K562 (cell line): ENCODE data around the gene SMAD7. TPM values are rescaled to one million over a fixed set of nuclear protein-coding genes. Genes with fewer than 3 reads are reported as not detected.
A peak's percentile ranks its signal among the peaks of the same experiment; 100 is the strongest.

Source experiments
- ATAC-seq: fragments of 200-7000 bp; cut with Tn5 transposase; 3 replicates; pipeline ENCODE4 v1.9.1; 2020; ENCODE audit warnings: moderate library complexity
- BruUV-seq: library from RNA; stranded (reverse); fragments of 400-500 nt; replicated peaks from 2 replicates; lab custom pipeline; 2021; lab: Mats Ljungman, UMichigan
- CTCF ChIA-PET: fragments of 300-600 bp; formaldehyde crosslinking; extraction: SDS; loops from one replicate; lab custom pipeline; 2021; ENCODE audit warnings: low intra/inter-chr PET ratio; lab: Yijun Ruan, JAX
- POLR2A ChIA-PET: fragments of 300-600, 350-650 bp; sonication (Branson Sonifier 250); formaldehyde crosslinking; extraction: SDS; loops from one replicate; lab custom pipeline; 2021; ENCODE audit warnings: antibody characterized with exemption, inconsistent platforms; lab: Yijun Ruan, JAX
- DNase-seq, 4 experiments: peaks; one replicate each; pipeline versions ENCODE4 v3.0.0 to v3.0.0-alpha.2; 2011 to 2018; ENCODE audit warnings: low spot score in 3 of 4, mixed read lengths in 3 of 4; ENCODE audit errors: extremely low read depth in 1 of 4
- FAIRE-seq: peaks from 2 replicates; lab custom pipeline; 2011; peaks lifted over from hg19 to GRCh38; lab: Jason Lieb, UNC
- H2AFZ ChIP-seq: 2 replicates; pipeline ENCODE4 v1.6.0; 2011; ENCODE audit warnings: low read depth, low read length, control low read depth, inconsistent platforms
- H3K27ac ChIP-seq: fragments of 200-600 bp; 3 replicates; pipeline ENCODE4 v1.8.0; 2011; ENCODE audit warnings: low read depth, mild to moderate bottlenecking, control low read depth, inconsistent platforms, low read length, moderate library complexity, mixed read lengths; ENCODE audit errors: extremely low read depth
- H3K27me3 ChIP-seq, 2 experiments: fragments of 300-600 bp in 1 of 2; 2 replicates in 1 of 2; 3 replicates in 1 of 2; pipeline versions ENCODE4 v1.6.0 to v1.8.0; 2011; ENCODE audit warnings: inconsistent platforms in 2 of 2, low read length in 2 of 2, mild to moderate bottlenecking in 1 of 2, mixed read lengths in 1 of 2, moderate library complexity in 1 of 2; ENCODE audit not compliant: control insufficient read depth in 2 of 2, insufficient read depth in 2 of 2
- H3K36me3 ChIP-seq: fragments of 300-600 bp; 3 replicates; pipeline ENCODE4 v1.8.0; 2011; ENCODE audit warnings: mild to moderate bottlenecking, low read length, inconsistent platforms; ENCODE audit not compliant: control insufficient read depth, insufficient read depth
- H3K4me1 ChIP-seq, 2 experiments: fragments of 200-600 bp in 1 of 2; replicated peaks in 1 of 2; 2 replicates in 1 of 2; 3 replicates in 1 of 2; pipeline versions ENCODE4 v1.5.1 to v1.8.0; 2011; ENCODE audit warnings: inconsistent platforms in 2 of 2, low read length in 2 of 2, mild to moderate bottlenecking in 1 of 2, mixed read lengths in 1 of 2, moderate library complexity in 1 of 2; ENCODE audit not compliant: control insufficient read depth in 2 of 2, insufficient read depth in 2 of 2
- H3K4me2 ChIP-seq: 2 replicates; pipeline ENCODE4 v1.6.1; 2011; ENCODE audit warnings: low read length, control low read depth, inconsistent platforms, mixed read lengths; ENCODE audit not compliant: insufficient read depth
- H3K4me3 ChIP-seq: fragments of 200-600 bp; sonication (generic), shearing (Covaris generic); 2 replicates; pipeline ENCODE4 v1.5.1; 2016; ENCODE audit warnings: control low read depth, inconsistent platforms
- H3K79me2 ChIP-seq: fragments of 200-600 bp; 3 replicates; pipeline ENCODE4 v1.8.0; 2011; ENCODE audit warnings: low read length, inconsistent platforms; ENCODE audit not compliant: control insufficient read depth, insufficient read depth
- H3K9ac ChIP-seq, 2 experiments: 2 replicates each; pipeline versions ENCODE4 v1.6.0 to v1.6.1; 2011; ENCODE audit warnings: low read depth in 2 of 2, low read length in 2 of 2, control low read depth in 1 of 2, inconsistent platforms in 1 of 2, mild to moderate bottlenecking in 1 of 2, mixed read lengths in 1 of 2; ENCODE audit not compliant: insufficient read depth in 1 of 2
- H3K9me1 ChIP-seq: one replicate; pipeline ENCODE4 v1.6.0; 2011; ENCODE audit warnings: inconsistent platforms, mild to moderate bottlenecking, low read length, moderate library complexity; ENCODE audit not compliant: control insufficient read depth, insufficient read depth
- H3K9me3 ChIP-seq: replicated peaks from 2 replicates; pipeline ENCODE4 v1.5.1; 2011; ENCODE audit warnings: low read depth, low read length, inconsistent platforms; ENCODE audit not compliant: control insufficient read depth, insufficient read depth
- H4K20me1 ChIP-seq: replicated peaks from 2 replicates; pipeline ENCODE4 v1.6.1; 2011; ENCODE audit warnings: low read length, inconsistent platforms, mixed read lengths; ENCODE audit not compliant: control insufficient read depth, insufficient read depth
- BCOR ChIP-seq: fragments of 450-650 bp; IDR thresholded peaks from 2 replicates; pipeline ENCODE4 v1.6.1; 2016
- CCNT2 ChIP-seq: IDR thresholded peaks from 2 replicates; pipeline ENCODE4 v1.6.1; 2011; ENCODE audit warnings: borderline replicate concordance, low read depth, mild to moderate bottlenecking, moderate library complexity, mixed read lengths, low read length; ENCODE audit not compliant: insufficient read length; ENCODE audit errors: extremely low read depth
- HNRNPK ChIP-seq: fragments of 200-400 bp; formaldehyde crosslinking; IDR thresholded peaks from one replicate; pipeline ENCODE4 v1.6.1; 2018; ENCODE audit warnings: mild to moderate bottlenecking, low read depth, low read length; ENCODE audit not compliant: poor library complexity, severe bottlenecking
- KDM1A ChIP-seq, 2 experiments: fragments of 450-650 bp; IDR thresholded peaks; 2 replicates each; pipeline ENCODE4 v1.6.1; 2016; ENCODE audit warnings: mild to moderate bottlenecking in 2 of 2
- RBM25 ChIP-seq: fragments of 200-400 bp; formaldehyde crosslinking; IDR thresholded peaks from 2 replicates; pipeline ENCODE4 v1.6.1; 2018; ENCODE audit warnings: low read length, low read depth, moderate library complexity; ENCODE audit not compliant: severe bottlenecking
- WGBS: fragments of 100-300 bp; shearing (Covaris generic); methylation state at CpG from one replicate; pipeline ENCODE4 v1.1.6; 2016; ENCODE audit warnings: low coverage, mixed read lengths; ENCODE audit not compliant: insufficient coverage; ENCODE audit errors: missing lambda C conversion rate; 5-methylcytosine and 5-hydroxymethylcytosine counted together
- in situ Hi-C: fragments of 300-500 bp; cut with MboI; formaldehyde crosslinking; loops from 4 replicates; pipeline ENCODE4 v1.15.0; 2018; ENCODE audit warnings: inconsistent platforms, mixed read lengths
- intact Hi-C: fragments of 100-400 bp; cut with micrococcal nuclease; formaldehyde crosslinking; loops from 2 replicates; pipeline ENCODE4 v1.14.2; 2022
- polyA plus RNA-seq, 8 experiments: library from polyadenylated mRNA; depleted of rRNA in 4 of 8; stranded (reverse) in 5 of 8; unstranded in 3 of 8; fragments of >200 nt; fragmentation: Nextera tagmentation in 2 of 8; fragmentation: Illumina TruSeq in 1 of 8; extraction: Ambion mirVana in 2 of 8; extraction: Trizol in 1 of 8; gene quantifications; 2 replicates each; pipeline versions ENCODE4 v1.2.1 to v1.2.3, GENCODE V29; 2011 to 2014; ENCODE audit warnings: inconsistent platforms in 1 of 8, missing spikeins in 1 of 8
- total RNA-seq, 7 experiments: library from RNA; depleted of rRNA in 6 of 7; stranded (reverse); fragments of >200 nt in 6 of 7; fragmentation: Illumina TruSeq in 2 of 7; extraction: Trizol in 2 of 7; gene quantifications; 2 replicates each; pipeline versions ENCODE4 v1.2.1 to v1.2.3, GENCODE V29; 2011 to 2021; ENCODE audit warnings: low replicate concordance in 1 of 7

SMAD7 gene
- total and polyA plus RNA-seq, 9 of the 15 experiments (the other 6 are each of a cell fraction or from before 2014, with no cell fraction given), result 0.13 to 3.0 (median 1.6) TPM

GRCh38 chr18:48967545-48967944 is 16.8 kb upstream of the SMAD7 start:
- no peaks in the 10 kb centered on the region for H3K9me3 ChIP-seq
- intact Hi-C loops (no loop called here), in situ Hi-C loops (no loop called here)
- no peaks in the 10 kb centered on the region for H4K20me1 ChIP-seq
- H3K4me1 ChIP-seq, result peaks cover 7 to 9% of the 10 kb centered on the region in 2 experiments; a peak in 4 of 5 replicates
- POLR2A ChIA-PET, result no interaction called here
- no peak overlapping the region for H3K4me2 ChIP-seq
- ATAC-seq (no peak), DNase-seq (no peak), FAIRE-seq (no peak)
- H3K27ac ChIP-seq, result no peak overlapping the region
- H2AFZ ChIP-seq, result no peak overlapping the region
- peaks cover 0 to 4% of the 10 kb centered on the region in 2 experiments; a peak in 2 of 5 replicates for H3K27me3 ChIP-seq
- H3K79me2 ChIP-seq, result no peaks in the 10 kb centered on the region
- H3K36me3 ChIP-seq, result no peaks in the 10 kb centered on the region
- TF ChIP-seq HNRNPK, result no peak
- CTCF ChIA-PET, result no interaction called here
- no TSS peak for BruUV-seq
- no peaks in the 10 kb centered on the region for H3K9me1 ChIP-seq
- no peak overlapping the region for H3K9ac ChIP-seq
- no peak overlapping the region for H3K4me3 ChIP-seq
- WGBS, result 10% methylated on average over 2 of the region's 2 CpGs

GRCh38 chr18:48966523-48966922 is 15.8 kb upstream of the SMAD7 start:
- in situ Hi-C loops, result no loop called here
- no peaks in the 10 kb centered on the region for H4K20me1 ChIP-seq
- H3K9me1 ChIP-seq, result no peaks in the 10 kb centered on the region
- no peak overlapping the region for H3K9ac ChIP-seq
- no peak for ATAC-seq
- H3K27me3 ChIP-seq, result peaks cover 0 to 4% of the 10 kb centered on the region in 2 experiments; a peak in 2 of 5 replicates
- H3K36me3 ChIP-seq, result no peaks in the 10 kb centered on the region
- H3K9me3 ChIP-seq, result no peaks in the 10 kb centered on the region
- H3K4me1 ChIP-seq, result peaks cover 10 to 15% of the 10 kb centered on the region in 2 experiments; a peak in 4 of 5 replicates
- CTCF ChIA-PET, result no interaction called here
- no peak for DNase-seq
- no peaks in the 10 kb centered on the region for H3K79me2 ChIP-seq
- TF ChIP-seq BCOR (peak; percentile 54; the same call in 1 of the 2 replicates), KDM1A (IDR thresholded peaks at IDR 0.05) (0 out of 4 replicates have a peak, but pooled peaks of 1 of the 2 experiments have one; percentile 6), RBM25 (peak; percentile 60), CCNT2 (no peak)
- no peak overlapping the region for H3K4me3 ChIP-seq
- intact Hi-C loops, result no loop called here
- H2AFZ ChIP-seq, result no peak overlapping the region
- WGBS, result 33% methylated on average over 1 of the region's 1 CpG
- H3K4me2 ChIP-seq, result no peak overlapping the region
- POLR2A ChIA-PET, result no interaction called here
- BruUV-seq, result no TSS peak
- FAIRE-seq, result no peak
- no peak overlapping the region for H3K27ac ChIP-seq
